HCT116 (cell line): ENCODE measurements around the gene EARS2. TPM values are rescaled to one million over a fixed set of nuclear protein-coding genes. Genes with fewer than 3 reads are reported as not detected.

Experiments used
- ATAC-seq: fragments of 200-7000 bp; cut with Tn5 transposase; 2 replicates; pipeline ENCODE4 v1.9.1; 2020; ENCODE audit warnings: mild to moderate bottlenecking, moderate library complexity
- BruUV-seq: library from RNA; stranded (reverse); fragments of 400-500 nt; replicated peaks from 2 replicates; lab custom pipeline; 2021; lab: Mats Ljungman, UMichigan
- CTCF ChIA-PET: fragments of 300-600 bp; sonication (Branson Sonifier 250); formaldehyde crosslinking; loops from one replicate; lab custom pipeline; 2021; ENCODE audit warnings: antibody characterized with exemption; lab: Charles Lee
- POLR2A ChIA-PET: fragments of 300-600, 350-600 bp; sonication (Branson Sonifier 250); formaldehyde crosslinking; loops from one replicate; lab custom pipeline; 2021; ENCODE audit warnings: antibody characterized with exemption; lab: Charles Lee
- RAD21 ChIA-PET, 2 experiments: fragments of 300-600 bp; sonication (Branson Sonifier 250); formaldehyde crosslinking; loops; one replicate each; lab custom pipeline; 2023; ENCODE audit warnings: low total read pairs in 2 of 2; ENCODE audit not compliant: uncharacterized antibody in 2 of 2, unreplicated experiment in 2 of 2, low non-redundant PET in 1 of 2; lab: Charles Lee
- DNase-seq: peaks from one replicate; pipeline ENCODE4 v3.0.0-alpha.2; 2010; ENCODE audit warnings: low read depth, low spot score
- H2AFZ ChIP-seq: fragments of 200-600 bp; shearing (Covaris generic), sonication (generic); 2 replicates; pipeline ENCODE4 v1.6.1; 2017; ENCODE audit warnings: low read depth, mixed run types, mixed read lengths, antibody characterized with exemption, low read length; ENCODE audit not compliant: poor library complexity, severe bottlenecking
- H3K27ac ChIP-seq: 2 replicates; pipeline ENCODE4 v1.5.1; 2012; ENCODE audit warnings: low read depth, low read length
- H3K27me3 ChIP-seq: fragments of 200-600 bp; sonication (generic); 2 replicates; pipeline ENCODE4 v1.6.1; 2016; ENCODE audit warnings: mixed run types, low read length, mixed read lengths; ENCODE audit not compliant: insufficient read depth
- H3K36me3 ChIP-seq, 2 experiments: fragments of 200-500 bp in 1 of 2; fragments of 200-600 bp in 1 of 2; sonication (Bioruptor generic) in 1 of 2; sonication (generic) in 1 of 2; 2 replicates each; pipeline versions ENCODE4 v1.5.1 to v1.6.1; 2014 to 2016; ENCODE audit warnings: low read length in 2 of 2, inconsistent platforms in 1 of 2, mixed read lengths in 1 of 2, mixed run types in 1 of 2; ENCODE audit not compliant: insufficient read depth in 2 of 2, control insufficient read depth in 1 of 2
- H3K4me1 ChIP-seq, 2 experiments: fragments of 200-600 bp in 1 of 2; sonication (generic) in 1 of 2; 2 replicates each; pipeline versions ENCODE4 v1.5.1 to v1.6.1; 2012 to 2017; ENCODE audit warnings: low read length in 2 of 2, inconsistent platforms in 1 of 2, mild to moderate bottlenecking in 1 of 2, mixed read lengths in 1 of 2, mixed run types in 1 of 2, moderate library complexity in 1 of 2; ENCODE audit not compliant: insufficient read depth in 2 of 2, control insufficient read depth in 1 of 2
- H3K4me2 ChIP-seq: fragments of 200-600 bp; sonication (generic); 2 replicates; pipeline ENCODE4 v1.6.1; 2017; ENCODE audit warnings: mixed run types, low read length, mixed read lengths
- H3K4me3 ChIP-seq, 2 experiments: fragments of 200-600 bp in 1 of 2; sonication (generic) in 1 of 2; replicated peaks in 1 of 2; 2 replicates each; pipeline ENCODE4 v1.5.1; 2011 to 2016; ENCODE audit warnings: low read length in 2 of 2, control low read depth in 1 of 2, low read depth in 1 of 2, mild to moderate bottlenecking in 1 of 2, mixed read lengths in 1 of 2, mixed run types in 1 of 2
- H3K79me2 ChIP-seq: fragments of 200-600 bp; sonication (generic); 2 replicates; pipeline ENCODE4 v1.6.1; 2017; ENCODE audit warnings: mild to moderate bottlenecking, mixed run types, low read length, moderate library complexity, mixed read lengths; ENCODE audit not compliant: insufficient read depth
- H3K9ac ChIP-seq: fragments of 200-600 bp; sonication (generic); 2 replicates; pipeline ENCODE4 v1.6.1; 2016; ENCODE audit warnings: low read length, mixed read lengths
- H3K9me2 ChIP-seq: fragments of 200-600 bp; sonication (generic), shearing (Covaris generic); 2 replicates; pipeline ENCODE4 v1.6.1; 2017; ENCODE audit warnings: mixed run types, mild to moderate bottlenecking, moderate library complexity; ENCODE audit not compliant: insufficient read depth
- H3K9me3 ChIP-seq, 2 experiments: fragments of 200-500 bp in 1 of 2; fragments of 200-600 bp in 1 of 2; sonication (Bioruptor generic) in 1 of 2; sonication (generic) in 1 of 2; 2 replicates each; pipeline ENCODE4 v1.6.1; 2014 to 2017; ENCODE audit warnings: low read length in 2 of 2, mixed read lengths in 2 of 2, inconsistent platforms in 1 of 2, low read depth in 1 of 2, mild to moderate bottlenecking in 1 of 2, mixed run types in 1 of 2, moderate library complexity in 1 of 2; ENCODE audit not compliant: control insufficient read depth in 1 of 2, insufficient read depth in 1 of 2
- H4K20me1 ChIP-seq: fragments of 200-600 bp; sonication (generic), shearing (Covaris generic); 2 replicates; pipeline ENCODE4 v1.6.1; 2017; ENCODE audit warnings: mixed run types, mild to moderate bottlenecking, moderate library complexity; ENCODE audit not compliant: insufficient read depth
- ATF3 ChIP-seq: IDR thresholded peaks from 2 replicates; pipeline ENCODE4 v1.6.1; 2012
- CEBPB ChIP-seq: IDR thresholded peaks from 2 replicates; pipeline ENCODE4 v1.6.1; 2012; ENCODE audit warnings: low read depth
- EGR1 ChIP-seq: IDR thresholded peaks from 2 replicates; pipeline ENCODE4 v1.6.1; 2012; ENCODE audit warnings: low read depth
- ELF1 ChIP-seq: IDR thresholded peaks from 2 replicates; pipeline ENCODE4 v1.6.1; 2012; ENCODE audit warnings: low read depth, borderline replicate concordance
- EZH2 ChIP-seq: fragments of 200-600 bp; sonication (generic); IDR thresholded peaks from 2 replicates; pipeline ENCODE4 v1.6.1; 2017; ENCODE audit warnings: antibody characterized with exemption, mixed run types
- EZH2phosphoT487 ChIP-seq: fragments of 200-600 bp; IDR thresholded peaks from 2 replicates; pipeline ENCODE4 v1.6.1; 2018; ENCODE audit warnings: antibody characterized with exemption, borderline replicate concordance
- JUND ChIP-seq: IDR thresholded peaks from 2 replicates; pipeline ENCODE4 v1.6.1; 2012
- POLR2A ChIP-seq: IDR thresholded peaks from 2 replicates; pipeline ENCODE4 v1.7.0; 2011; ENCODE audit warnings: borderline replicate concordance; ENCODE audit not compliant: insufficient read depth, insufficient read length; ENCODE audit errors: extremely low read depth
- POLR2AphosphoS5 ChIP-seq: IDR thresholded peaks from 2 replicates; pipeline ENCODE4 v1.6.1; 2011; ENCODE audit warnings: mild to moderate bottlenecking, low read depth, low read length, moderate library complexity
- RAD21 ChIP-seq: IDR thresholded peaks from 2 replicates; pipeline ENCODE4 v1.6.1; 2012; ENCODE audit warnings: low read depth, mild to moderate bottlenecking
- REST ChIP-seq: IDR thresholded peaks from 2 replicates; pipeline ENCODE4 v1.6.1; 2012; ENCODE audit warnings: low read depth
- SIN3A ChIP-seq: IDR thresholded peaks from 2 replicates; pipeline ENCODE4 v1.6.1; 2012; ENCODE audit warnings: low read depth
- SP1 ChIP-seq: IDR thresholded peaks from 2 replicates; pipeline ENCODE4 v1.6.1; 2012; ENCODE audit warnings: low read depth
- SRF ChIP-seq: IDR thresholded peaks from 2 replicates; pipeline ENCODE4 v1.6.1; 2012; ENCODE audit warnings: low read depth
- YY1 ChIP-seq: IDR thresholded peaks from 2 replicates; pipeline ENCODE4 v1.6.1; 2011; ENCODE audit warnings: low read length, low read depth, moderate library complexity, mild to moderate bottlenecking; ENCODE audit not compliant: insufficient replicate concordance; ENCODE audit errors: extremely low read depth
- ZBTB33 ChIP-seq: IDR thresholded peaks from 2 replicates; pipeline ENCODE4 v1.6.1; 2011; ENCODE audit warnings: mild to moderate bottlenecking, low read length, moderate library complexity; ENCODE audit not compliant: insufficient replicate concordance; ENCODE audit errors: extremely low read depth
- ZFX ChIP-seq: fragments of 450-650 bp; IDR thresholded peaks from 2 replicates; pipeline ENCODE4 v1.6.1; 2017
- ZNF274 ChIP-seq: fragments of 200-500 bp; sonication (Bioruptor generic); IDR thresholded peaks from 2 replicates; pipeline ENCODE4 v1.6.1; 2014; ENCODE audit warnings: mild to moderate bottlenecking, low read depth, low read length, inconsistent platforms
- intact Hi-C: fragments of 100-400 bp; cut with micrococcal nuclease; formaldehyde crosslinking; loops from 2 replicates; pipeline ENCODE4 v1.10.0; 2022
- total RNA-seq: library from RNA; stranded (reverse); gene quantifications from one replicate; pipeline ENCODE4 v1.2.1, GENCODE V29; 2021; ENCODE audit not compliant: unreplicated experiment
- TF ChIP-seq, protein P1 (sequence below), 3 experiments: fragments of 200-600 bp in 1 of 3; sonication (generic) in 1 of 3; IDR thresholded peaks in 2 of 3; conservative IDR thresholded peaks in 1 of 3; 2 replicates each; pipeline ENCODE4 v1.5.1; 2012 to 2017; ENCODE audit warnings: low read depth in 2 of 3, low read length in 2 of 3, antibody characterized with exemption in 1 of 3, borderline replicate concordance in 1 of 3, control low read depth in 1 of 3, mild to moderate bottlenecking in 1 of 3, mixed read lengths in 1 of 3, mixed run types in 1 of 3, moderate library complexity in 1 of 3; ENCODE audit not compliant: insufficient read depth in 1 of 3

EARS2 gene
- total RNA-seq, 1 experiment from 2014 or later = 35.6 TPM

- RAD21 ChIA-PET = interaction anchor here in 1 of 2 experiments (0.6 kb wide), 1 partner anchor 14 kb away, joined by 3 read pairs; no protein-coding TSS in a partner anchor
- no TSS peak for BruUV-seq
- peaks cover 0 to 7% of the 10 kb centered on the region in 2 experiments; a peak in 1 of 4 replicates for H3K36me3 ChIP-seq
- H4K20me1 ChIP-seq = peaks cover 53% of the 10 kb centered on the region
- peak overlapping the region; percentile 16; the same call in 1 of the 2 replicates for H3K9ac ChIP-seq
- CTCF ChIA-PET = interaction anchor here (0.9 to 1.3 kb wide), 2 partner anchors 53 to 69 kb away, joined by 3 read pairs; partner anchors contain the start of genes EARS2 and UBFD1
- peaks cover 100% of the 10 kb centered on the region for H3K79me2 ChIP-seq
- peak overlapping the region; percentile 33; the same call in 1 of the 2 replicates for H3K27ac ChIP-seq
- H3K4me3 ChIP-seq = no peak overlapping the region
- POLR2A ChIA-PET = no interaction called here
- intact Hi-C loops = no loop called here
- H3K4me1 ChIP-seq = peaks cover 19 to 59% of the 10 kb centered on the region in 2 experiments
- H3K4me2 ChIP-seq = peak overlapping the region; percentile 58
- H2AFZ ChIP-seq = no peak overlapping the region
- DNase-seq (peak; percentile 66), ATAC-seq (peak; percentile 82)
- H3K27me3 ChIP-seq = no peaks in the 10 kb centered on the region
- H3K9me3 ChIP-seq = no peaks in the 10 kb centered on the region
- H3K9me2 ChIP-seq = no peaks in the 10 kb centered on the region
- no peak for TF ChIP-seq ZFX
- TF ChIP-seq ATF3 = no peak; the same call in 1 of the 2 replicates
- no peak for TF ChIP-seq ZBTB33
- TF ChIP-seq POLR2A = no peak
- no peak for TF ChIP-seq EZH2phosphoT487
- no peak for TF ChIP-seq ZNF274
- TF ChIP-seq SRF = no peak; the same call in 1 of the 2 replicates
- TF ChIP-seq YY1 = peak; percentile 16
- peak; percentile 67 for TF ChIP-seq SP1
- TF ChIP-seq EGR1 = no peak
- no peak for TF ChIP-seq RAD21
- no peak for TF ChIP-seq EZH2
- no peak for TF ChIP-seq REST
- peak; percentile 80 for TF ChIP-seq SIN3A
- TF ChIP-seq CEBPB = peak; percentile 65
- peak; percentile 75 for TF ChIP-seq JUND
- TF ChIP-seq, protein P1, sequence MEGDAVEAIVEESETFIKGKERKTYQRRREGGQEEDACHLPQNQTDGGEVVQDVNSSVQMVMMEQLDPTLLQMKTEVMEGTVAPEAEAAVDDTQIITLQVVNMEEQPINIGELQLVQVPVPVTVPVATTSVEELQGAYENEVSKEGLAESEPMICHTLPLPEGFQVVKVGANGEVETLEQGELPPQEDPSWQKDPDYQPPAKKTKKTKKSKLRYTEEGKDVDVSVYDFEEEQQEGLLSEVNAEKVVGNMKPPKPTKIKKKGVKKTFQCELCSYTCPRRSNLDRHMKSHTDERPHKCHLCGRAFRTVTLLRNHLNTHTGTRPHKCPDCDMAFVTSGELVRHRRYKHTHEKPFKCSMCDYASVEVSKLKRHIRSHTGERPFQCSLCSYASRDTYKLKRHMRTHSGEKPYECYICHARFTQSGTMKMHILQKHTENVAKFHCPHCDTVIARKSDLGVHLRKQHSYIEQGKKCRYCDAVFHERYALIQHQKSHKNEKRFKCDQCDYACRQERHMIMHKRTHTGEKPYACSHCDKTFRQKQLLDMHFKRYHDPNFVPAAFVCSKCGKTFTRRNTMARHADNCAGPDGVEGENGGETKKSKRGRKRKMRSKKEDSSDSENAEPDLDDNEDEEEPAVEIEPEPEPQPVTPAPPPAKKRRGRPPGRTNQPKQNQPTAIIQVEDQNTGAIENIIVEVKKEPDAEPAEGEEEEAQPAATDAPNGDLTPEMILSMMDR (IDR thresholded peaks at IDR 0.05 in 2 of 3, conservative IDR thresholded peaks at IDR 0.05 in 1 of 3; ENCODE audit: borderline replicate concordance in 1 of 3, insufficient read depth in 1 of 3, low read depth in 2 of 3, low read length in 2 of 3) = no peak
- peak; percentile 43; the same call in 1 of the 2 replicates for TF ChIP-seq POLR2AphosphoS5
- TF ChIP-seq ELF1 = no peak
Measured at GRCh38 chr16:23504453-23505179, 52.5 kb downstream of the EARS2 start.
